HG02870 (cell line): ENCODE measurements around the gene WDR59.
A peak's percentile ranks its signal among the peaks of the same experiment; 100 is the strongest.
"Not testable (repeated sequence)": the region's sequence is repeated elsewhere in the genome, so short reads cannot be mapped to it uniquely, and the experiment has no call there.

ENCODE experiments used
- ATAC-seq: cut with Tn5 transposase; IDR thresholded peaks from one replicate; pipeline ENCODE4 v1.9.1; 2021; ENCODE audit warnings: mild to moderate bottlenecking, moderate library complexity; ENCODE audit not compliant: unreplicated experiment

WDR59 gene

GRCh38 chr16:74921051-74921450 is 63.9 kb downstream of the WDR59 start:
- ATAC-seq: no peak

GRCh38 chr16:74909665-74910064 is 75.3 kb downstream of the WDR59 start:
- no peak for ATAC-seq

- not testable (repeated sequence) for ATAC-seq
Observed at GRCh38 chr16:74908759-74909158, 76.2 kb downstream of the WDR59 start.

GRCh38 chr16:74903901-74904678 is 80.8 kb downstream of the WDR59 start:
- ATAC-seq: no peak

GRCh38 chr16:74903120-74903519 is 81.8 kb downstream of the WDR59 start:
- no peak for ATAC-seq

GRCh38 chr16:74902161-74902560 is 82.8 kb downstream of the WDR59 start:
- no peak for ATAC-seq

GRCh38 chr16:74901606-74902005 is 83.3 kb downstream of the WDR59 start:
- ATAC-seq: no peak

GRCh38 chr16:74899816-74900215 is 85.1 kb downstream of the WDR59 start:
- no peak for ATAC-seq

- ATAC-seq: no peak
Observed at GRCh38 chr16:74898659-74899058, 86.3 kb downstream of the WDR59 start.

GRCh38 chr16:74896389-74897370 is 88.2 kb downstream of the WDR59 start:
- ATAC-seq: no peak

- ATAC-seq: no peak
Observed at GRCh38 chr16:74893541-74893940, 91.4 kb downstream of the WDR59 start.

- ATAC-seq: peak; percentile 95
Observed at GRCh38 chr16:74892574-74893461, 92.1 kb downstream of the WDR59 start.

GRCh38 chr16:74888888-74889287 is 96.0 kb downstream of the WDR59 start:
- no peak for ATAC-seq

- no peak for ATAC-seq
Observed at GRCh38 chr16:74888232-74888862, 96.6 kb downstream of the WDR59 start.

GRCh38 chr16:74887084-74887483 is 97.8 kb downstream of the WDR59 start:
- no peak for ATAC-seq

- ATAC-seq: no peak
Observed at GRCh38 chr16:74877706-74878105, 107.2 kb downstream of the WDR59 start.

GRCh38 chr16:74874912-74875546 is 109.9 kb downstream of the WDR59 start:
- no peak for ATAC-seq

GRCh38 chr16:74874123-74874522 is 110.8 kb downstream of the WDR59 start:
- no peak for ATAC-seq

GRCh38 chr16:74872302-74872701 is 112.6 kb downstream of the WDR59 start:
- ATAC-seq: no peak

- no peak for ATAC-seq
Observed at GRCh38 chr16:74871608-74872007, 113.3 kb downstream of the WDR59 start.
